Endothelial cell (in vitro differentiated cells): ENCODE results near the gene SLC38A9. TPM values are rescaled to one million over a fixed set of nuclear protein-coding genes. Genes with fewer than 3 reads are reported as not detected.

Experiments
- DNase-seq: peaks from one replicate; pipeline ENCODE4 v3.0.0; 2021; ENCODE audit warnings: low spot score
- H3K27ac Mint-ChIP-seq: one replicate; pipeline ENCODE4 v1.8.0; 2021; ENCODE audit warnings: mixed read lengths, inconsistent platforms; ENCODE audit not compliant: unreplicated experiment
- H3K27me3 Mint-ChIP-seq: one replicate; pipeline ENCODE4 v1.8.0; 2021; ENCODE audit warnings: mild to moderate bottlenecking, moderate library complexity, mixed read lengths, inconsistent platforms; ENCODE audit not compliant: unreplicated experiment
- H3K36me3 Mint-ChIP-seq: one replicate; pipeline ENCODE4 v1.8.0; 2021; ENCODE audit warnings: mild to moderate bottlenecking, low read depth, mixed read lengths, inconsistent platforms; ENCODE audit not compliant: unreplicated experiment
- H3K4me1 Mint-ChIP-seq: one replicate; pipeline ENCODE4 v1.8.0; 2021; ENCODE audit warnings: mild to moderate bottlenecking, mixed read lengths, inconsistent platforms; ENCODE audit not compliant: unreplicated experiment
- H3K4me3 Mint-ChIP-seq: one replicate; pipeline ENCODE4 v1.8.0; 2021; ENCODE audit warnings: mild to moderate bottlenecking, mixed read lengths, inconsistent platforms; ENCODE audit not compliant: unreplicated experiment
- H3K9me3 Mint-ChIP-seq: one replicate; pipeline ENCODE4 v1.8.0; 2021; ENCODE audit warnings: mixed read lengths, inconsistent platforms; ENCODE audit not compliant: unreplicated experiment
- CTCF ChIP-seq: fragments of 200-600 bp; sonication (generic); IDR thresholded peaks from one replicate; pipeline ENCODE4 v1.5.0; 2021; ENCODE audit warnings: antibody characterized with exemption; ENCODE audit not compliant: unreplicated experiment
- total RNA-seq: library from RNA; stranded (reverse); fragmentation: NEBNext Ultra II Directional; extraction: Animal tissue kit (Norgen Biotek cat#: 25700); gene quantifications from one replicate; pipeline ENCODE4 v1.2.1, GENCODE V29; 2021; ENCODE audit not compliant: unreplicated experiment

SLC38A9 gene
- total RNA-seq, 1 donor from 2014 or later: 45.5 TPM

- TF ChIP-seq CTCF: no peak
- H3K27me3 Mint-ChIP-seq: no peaks in the 10 kb centered on the region
- no peaks in the 10 kb centered on the region for H3K9me3 Mint-ChIP-seq
- H3K27ac Mint-ChIP-seq: no peak overlapping the region
- peaks cover 8% of the 10 kb centered on the region for H3K4me1 Mint-ChIP-seq
- DNase-seq: no peak
- H3K36me3 Mint-ChIP-seq: no peaks in the 10 kb centered on the region
- no peak overlapping the region for H3K4me3 Mint-ChIP-seq
Measured at GRCh38 chr5:55582256-55582655, 129.9 kb downstream of the SLC38A9 start.

- Mint-ChIP-seq H3K36me3 (no peaks in the 10 kb centered on the region), H3K4me3 (no peak overlapping the region), H3K4me1 (peaks cover 8% of the 10 kb centered on the region), H3K27me3 (no peaks in the 10 kb centered on the region), H3K9me3 (no peaks in the 10 kb centered on the region), H3K27ac (no peak overlapping the region)
- no peak for DNase-seq
- TF ChIP-seq CTCF: no peak
Measured at GRCh38 chr5:55580042-55580441, 132.1 kb downstream of the SLC38A9 start.

GRCh38 chr5:55578771-55579170 is 133.4 kb downstream of the SLC38A9 start:
- Mint-ChIP-seq H3K4me1 (peaks cover 8% of the 10 kb centered on the region), H3K36me3 (no peaks in the 10 kb centered on the region), H3K4me3 (no peak overlapping the region), H3K27ac (no peak overlapping the region), H3K9me3 (no peaks in the 10 kb centered on the region), H3K27me3 (no peaks in the 10 kb centered on the region)
- TF ChIP-seq CTCF: no peak
- no peak for DNase-seq

DNA sequence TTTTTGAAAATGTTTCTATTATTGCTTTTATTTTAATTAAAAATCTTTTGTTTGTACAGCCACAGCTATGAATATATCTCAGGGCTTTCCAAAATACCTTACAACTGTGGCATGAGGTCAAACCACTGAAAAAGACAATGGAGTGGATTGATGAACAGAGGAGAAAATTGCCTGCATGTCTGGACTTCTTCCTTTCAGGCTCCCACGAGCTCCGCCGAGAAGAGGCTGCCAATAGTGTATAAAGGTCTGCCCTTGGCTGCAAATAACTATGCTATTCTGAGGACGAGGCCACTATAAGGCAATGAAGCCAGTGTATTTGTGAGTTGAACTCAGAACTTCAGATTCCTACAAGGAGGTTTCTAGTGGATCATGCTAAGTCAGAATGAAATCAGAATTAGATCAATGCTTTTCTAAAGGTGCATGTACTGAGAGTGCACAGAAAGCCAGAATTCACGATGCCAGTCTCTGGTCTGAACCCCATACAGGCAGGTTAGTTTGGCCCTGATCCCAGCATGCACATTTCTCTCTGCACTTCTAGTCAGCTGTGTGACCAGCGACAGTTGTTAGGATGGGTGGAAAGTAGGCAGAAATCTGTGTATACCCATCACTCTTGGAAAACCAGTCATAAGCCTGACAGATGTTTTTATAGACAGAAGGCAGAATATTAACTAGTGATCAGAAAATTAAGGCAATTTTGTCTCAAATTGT is 134.6 kb downstream of the SLC38A9 start:
- TF ChIP-seq CTCF: no peak
- DNase-seq: no peak
- no peak overlapping the region for H3K4me3 Mint-ChIP-seq
- peaks cover 8% of the 10 kb centered on the region for H3K4me1 Mint-ChIP-seq
- no peaks in the 10 kb centered on the region for H3K9me3 Mint-ChIP-seq
- no peaks in the 10 kb centered on the region for H3K36me3 Mint-ChIP-seq
- H3K27ac Mint-ChIP-seq: no peak overlapping the region
- no peaks in the 10 kb centered on the region for H3K27me3 Mint-ChIP-seq

DNA sequence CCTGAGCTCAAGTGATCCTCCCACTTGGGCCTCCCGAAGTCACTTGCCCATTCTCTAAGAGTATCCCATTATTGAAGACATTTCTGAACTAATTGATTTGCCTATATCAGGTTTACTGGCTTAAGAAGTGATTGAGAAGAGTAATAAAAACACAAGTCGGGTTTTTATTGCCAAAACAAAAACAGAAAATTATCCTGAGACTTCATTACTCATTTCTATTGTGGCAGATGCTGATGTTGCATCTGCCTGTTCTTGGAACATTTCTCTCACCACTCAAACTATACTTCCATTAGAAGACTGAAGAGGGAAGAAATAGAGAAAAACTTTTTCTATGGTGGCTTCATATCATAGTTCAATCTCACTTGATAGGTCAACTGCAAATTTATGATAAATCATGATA is 135.5 kb downstream of the SLC38A9 start:
- no peak overlapping the region for H3K4me3 Mint-ChIP-seq
- no peak for DNase-seq
- H3K9me3 Mint-ChIP-seq: no peaks in the 10 kb centered on the region
- H3K27ac Mint-ChIP-seq: no peak overlapping the region
- H3K36me3 Mint-ChIP-seq: no peaks in the 10 kb centered on the region
- no peak for TF ChIP-seq CTCF
- H3K27me3 Mint-ChIP-seq: peaks cover 2% of the 10 kb centered on the region
- peaks cover 4% of the 10 kb centered on the region for H3K4me1 Mint-ChIP-seq

Other genes with a start within 250 kb of the SLC38A9 start
- 11.3 TPM for gene PLPP1, start 177.4 kb downstream of the SLC38A9 start, total RNA-seq
- gene DDX4, start 25.7 kb upstream of the SLC38A9 start, total RNA-seq: not detected
- gene IL31RA, start 139.0 kb upstream of the SLC38A9 start, total RNA-seq: 0.82 TPM